Transverse colon (tissue), 3 donors: ENCODE measurements around the gene CENPM.

Source experiments
- EP300 ChIP-seq: sonication (generic); formaldehyde crosslinking; IDR thresholded peaks from one replicate; pipeline ENCODE4 v1.6.1; 2017; ENCODE audit warnings: antibody characterized with exemption, low read depth
- POLR2A ChIP-seq: fragments of 450-650 bp; IDR thresholded peaks from one replicate; pipeline ENCODE4 v1.6.1; 2016; ENCODE audit warnings: antibody characterized with exemption, mild to moderate bottlenecking, moderate library complexity
- TF ChIP-seq, protein P1 (sequence below), 5 experiments: fragments of 200-600 bp in 3 of 5; fragments of 450-650 bp in 2 of 5; sonication (generic) in 3 of 5; IDR thresholded peaks; 1 replicate in 2 of 5; 2 replicates in 3 of 5; pipeline ENCODE4 v1.5.1; 2016 to 2017; ENCODE audit warnings: antibody characterized with exemption in 5 of 5, inconsistent platforms in 3 of 5, mild to moderate bottlenecking in 2 of 5, moderate library complexity in 1 of 5

DNA sequence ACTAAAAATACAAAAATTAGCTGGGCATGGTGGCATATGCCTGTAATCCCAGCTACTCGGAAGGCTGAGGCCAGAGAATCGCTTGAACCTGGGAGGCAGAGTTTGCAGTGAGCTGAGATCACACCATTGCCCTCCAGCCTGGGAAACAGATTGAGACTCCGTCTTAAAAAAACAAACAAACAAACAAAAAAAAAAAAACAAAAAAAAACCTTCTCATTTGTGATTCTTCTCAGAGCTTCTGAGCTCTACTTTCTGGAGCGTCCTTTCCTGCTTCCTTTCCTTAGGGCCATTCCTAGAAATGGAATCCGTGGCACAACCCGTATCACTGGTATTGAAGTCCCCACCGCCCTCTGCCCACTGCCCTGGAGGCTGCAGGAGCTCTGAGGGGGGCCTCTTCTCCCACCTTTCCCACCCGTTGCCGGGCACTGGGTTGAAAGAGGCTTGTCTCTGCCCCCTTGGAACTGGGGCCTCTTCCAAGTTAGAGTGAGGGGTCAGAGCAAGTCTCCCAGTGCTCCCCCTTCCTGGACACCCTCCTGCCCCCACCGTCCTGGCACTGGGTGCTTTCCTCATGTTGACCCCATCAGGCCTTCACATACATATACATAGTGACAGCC, 30.1 kb downstream of the CENPM start:
- TF ChIP-seq EP300 (no peak), POLR2A (no peak)
- TF ChIP-seq, protein P1, sequence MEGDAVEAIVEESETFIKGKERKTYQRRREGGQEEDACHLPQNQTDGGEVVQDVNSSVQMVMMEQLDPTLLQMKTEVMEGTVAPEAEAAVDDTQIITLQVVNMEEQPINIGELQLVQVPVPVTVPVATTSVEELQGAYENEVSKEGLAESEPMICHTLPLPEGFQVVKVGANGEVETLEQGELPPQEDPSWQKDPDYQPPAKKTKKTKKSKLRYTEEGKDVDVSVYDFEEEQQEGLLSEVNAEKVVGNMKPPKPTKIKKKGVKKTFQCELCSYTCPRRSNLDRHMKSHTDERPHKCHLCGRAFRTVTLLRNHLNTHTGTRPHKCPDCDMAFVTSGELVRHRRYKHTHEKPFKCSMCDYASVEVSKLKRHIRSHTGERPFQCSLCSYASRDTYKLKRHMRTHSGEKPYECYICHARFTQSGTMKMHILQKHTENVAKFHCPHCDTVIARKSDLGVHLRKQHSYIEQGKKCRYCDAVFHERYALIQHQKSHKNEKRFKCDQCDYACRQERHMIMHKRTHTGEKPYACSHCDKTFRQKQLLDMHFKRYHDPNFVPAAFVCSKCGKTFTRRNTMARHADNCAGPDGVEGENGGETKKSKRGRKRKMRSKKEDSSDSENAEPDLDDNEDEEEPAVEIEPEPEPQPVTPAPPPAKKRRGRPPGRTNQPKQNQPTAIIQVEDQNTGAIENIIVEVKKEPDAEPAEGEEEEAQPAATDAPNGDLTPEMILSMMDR (IDR thresholded peaks at IDR 0.05), result no peak
